ENCODE data around the gene NUP155. TPM values are rescaled to one million over a fixed set of nuclear protein-coding genes. Genes with fewer than 3 reads are reported as not detected.
"Not testable (repeated sequence)": the region's sequence is repeated elsewhere in the genome, so short reads cannot be mapped to it uniquely, and the experiment has no call there.

The NUP155 gene
- total RNA-seq, 4 donors from 2014 or later, result 12.3 to 54.6 (median 37.8) TPM

- Histone ChIP-seq H3K36me3 (no peaks in the 10 kb centered on the region), H3K4me1 (no peaks in the 10 kb centered on the region), H3K4me3 (no peak overlapping the region), H3K27ac (no peak overlapping the region), H3K27me3 (no peaks in the 10 kb centered on the region), H3K9me3 (no peaks in the 10 kb centered on the region)
- intact Hi-C loops (cut with DNase I; ENCODE audit: low total_unique reads), result no loop called here
- DNase-seq, result no peak
- TF ChIP-seq POLR2A (IDR thresholded peaks at IDR 0.05) (no peak), CTCF (IDR thresholded peaks at IDR 0.05) (no peak)
Observed at GRCh38 chr5:37355161-37355560, 15.7 kb downstream of the NUP155 start.

GRCh38 chr5:37342741-37343140 lies 28.2 kb downstream of the NUP155 start:
- H3K4me1 ChIP-seq; DNase-seq; H3K4me3 ChIP-seq; H3K36me3 ChIP-seq; H3K9me3 ChIP-seq; intact Hi-C loops (cut with DNase I; ENCODE audit: low total_unique reads); H3K27me3 ChIP-seq; H3K27ac ChIP-seq: not testable (repeated sequence)

- intact Hi-C loops (cut with DNase I; ENCODE audit: low total_unique reads); H3K27ac ChIP-seq; H3K4me3 ChIP-seq; H3K9me3 ChIP-seq; H3K27me3 ChIP-seq; H3K36me3 ChIP-seq; H3K4me1 ChIP-seq; DNase-seq: not testable (repeated sequence)
Observed at GRCh38 chr5:37334754-37335153, 36.2 kb downstream of the NUP155 start.

GRCh38 chr5:37326536-37326935 lies 44.4 kb downstream of the NUP155 start:
- no peaks in the 10 kb centered on the region for H3K36me3 ChIP-seq
- TF ChIP-seq POLR2A (IDR thresholded peaks at IDR 0.05), result no peak
- no peak for TF ChIP-seq CTCF (IDR thresholded peaks at IDR 0.05)
- no peak overlapping the region for H3K27ac ChIP-seq
- intact Hi-C loops (cut with DNase I; ENCODE audit: low total_unique reads), result no loop called here
- H3K27me3 ChIP-seq, result no peaks in the 10 kb centered on the region
- H3K4me1 ChIP-seq, result no peaks in the 10 kb centered on the region
- no peak for DNase-seq
- no peak overlapping the region for H3K4me3 ChIP-seq
- H3K9me3 ChIP-seq, result no peaks in the 10 kb centered on the region

GRCh38 chr5:37323607-37324006 lies 47.3 kb downstream of the NUP155 start:
- no peak for TF ChIP-seq POLR2A (IDR thresholded peaks at IDR 0.05)
- TF ChIP-seq CTCF (IDR thresholded peaks at IDR 0.05), result no peak
- H3K9me3 ChIP-seq, result no peaks in the 10 kb centered on the region
- H3K4me1 ChIP-seq, result no peaks in the 10 kb centered on the region
- no peak overlapping the region for H3K27ac ChIP-seq
- H3K36me3 ChIP-seq, result no peaks in the 10 kb centered on the region
- no peaks in the 10 kb centered on the region for H3K27me3 ChIP-seq
- intact Hi-C loops (cut with DNase I; ENCODE audit: low total_unique reads), result no loop called here
- no peak for DNase-seq
- no peak overlapping the region for H3K4me3 ChIP-seq

GRCh38 chr5:37319037-37319782 lies 51.7 kb downstream of the NUP155 start:
- Histone ChIP-seq H3K36me3 (no peaks in the 10 kb centered on the region), H3K9me3 (no peaks in the 10 kb centered on the region), H3K4me3 (no peak overlapping the region), H3K27ac (no peak overlapping the region), H3K4me1 (no peaks in the 10 kb centered on the region), H3K27me3 (no peaks in the 10 kb centered on the region)
- intact Hi-C loops (cut with DNase I; ENCODE audit: low total_unique reads), result no loop called here
- no peak for DNase-seq
- no peak for TF ChIP-seq CTCF (IDR thresholded peaks at IDR 0.05)
- no peak for TF ChIP-seq POLR2A (IDR thresholded peaks at IDR 0.05)

Data from uterus (tissue), 4 donors.